HFFc6 (cell line): ENCODE measurements around the gene CMC1. TPM values are rescaled to one million over a fixed set of nuclear protein-coding genes. Genes with fewer than 3 reads are reported as not detected.

ENCODE experiments used
- DNase-seq: peaks from one replicate; pipeline ENCODE4 v3.0.0-alpha.2; 2018
- H3K27ac Mint-ChIP-seq: 2 replicates; pipeline ENCODE4 v1.8.0; 2020; ENCODE audit warnings: mild to moderate bottlenecking, mixed read lengths
- H3K27me3 Mint-ChIP-seq: 2 replicates; pipeline ENCODE4 v1.8.0; 2021; ENCODE audit warnings: mild to moderate bottlenecking, moderate library complexity, mixed read lengths; ENCODE audit not compliant: insufficient read depth
- H3K36me3 Mint-ChIP-seq: 2 replicates; pipeline ENCODE4 v1.8.0; 2021; ENCODE audit warnings: low read depth, mixed read lengths
- H3K4me1 Mint-ChIP-seq: 2 replicates; pipeline ENCODE4 v1.8.0; 2020; ENCODE audit warnings: low read depth, mixed read lengths
- H3K4me3 Mint-ChIP-seq: 2 replicates; pipeline ENCODE4 v1.8.0; 2020; ENCODE audit warnings: mild to moderate bottlenecking, moderate library complexity, mixed read lengths
- H3K9me3 Mint-ChIP-seq: 2 replicates; pipeline ENCODE4 v1.8.0; 2020; ENCODE audit warnings: mild to moderate bottlenecking, mixed read lengths
- total RNA-seq, 6 experiments: library from RNA; stranded (reverse); fragmentation: NEBNext Ultra II Directional; extraction: Animal tissue kit (Norgen Biotek cat#: 25700); gene quantifications; 2 replicates in 1 of 6; 3 replicates in 5 of 6; pipeline ENCODE4 v1.2.3, GENCODE V29; 2021
- TF ChIP-seq, protein P1 (sequence below): fragments of 200-600 bp; sonication (generic); IDR thresholded peaks from 2 replicates; pipeline ENCODE4 v1.5.0; 2021; ENCODE audit warnings: antibody characterized with exemption, mild to moderate bottlenecking

Gene CMC1
- total RNA-seq, 6 experiments from 2014 or later, result 14.9 to 23.0 (median 18.8) TPM

- no peaks in the 10 kb centered on the region for H3K4me1 Mint-ChIP-seq
- DNase-seq, result no peak
- H3K9me3 Mint-ChIP-seq, result peaks cover 8% of the 10 kb centered on the region; the same call in 1 of the 2 replicates
- TF ChIP-seq, protein P1, sequence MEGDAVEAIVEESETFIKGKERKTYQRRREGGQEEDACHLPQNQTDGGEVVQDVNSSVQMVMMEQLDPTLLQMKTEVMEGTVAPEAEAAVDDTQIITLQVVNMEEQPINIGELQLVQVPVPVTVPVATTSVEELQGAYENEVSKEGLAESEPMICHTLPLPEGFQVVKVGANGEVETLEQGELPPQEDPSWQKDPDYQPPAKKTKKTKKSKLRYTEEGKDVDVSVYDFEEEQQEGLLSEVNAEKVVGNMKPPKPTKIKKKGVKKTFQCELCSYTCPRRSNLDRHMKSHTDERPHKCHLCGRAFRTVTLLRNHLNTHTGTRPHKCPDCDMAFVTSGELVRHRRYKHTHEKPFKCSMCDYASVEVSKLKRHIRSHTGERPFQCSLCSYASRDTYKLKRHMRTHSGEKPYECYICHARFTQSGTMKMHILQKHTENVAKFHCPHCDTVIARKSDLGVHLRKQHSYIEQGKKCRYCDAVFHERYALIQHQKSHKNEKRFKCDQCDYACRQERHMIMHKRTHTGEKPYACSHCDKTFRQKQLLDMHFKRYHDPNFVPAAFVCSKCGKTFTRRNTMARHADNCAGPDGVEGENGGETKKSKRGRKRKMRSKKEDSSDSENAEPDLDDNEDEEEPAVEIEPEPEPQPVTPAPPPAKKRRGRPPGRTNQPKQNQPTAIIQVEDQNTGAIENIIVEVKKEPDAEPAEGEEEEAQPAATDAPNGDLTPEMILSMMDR, result no peak
- no peak overlapping the region for H3K4me3 Mint-ChIP-seq
- H3K27me3 Mint-ChIP-seq, result no peaks in the 10 kb centered on the region
- H3K27ac Mint-ChIP-seq, result no peak overlapping the region
- no peaks in the 10 kb centered on the region for H3K36me3 Mint-ChIP-seq
These were observed 22.6 kb upstream of the CMC1 start for GRCh38 chr3:28218917-28219198.

GRCh38 chr3:28224430-28224829 is 17.0 kb upstream of the CMC1 start:
- Mint-ChIP-seq H3K27ac (no peak overlapping the region), H3K9me3 (no peaks in the 10 kb centered on the region), H3K27me3 (no peaks in the 10 kb centered on the region), H3K36me3 (no peaks in the 10 kb centered on the region), H3K4me3 (no peak overlapping the region), H3K4me1 (no peaks in the 10 kb centered on the region)
- TF ChIP-seq, protein P1, result no peak
- no peak for DNase-seq

DNA sequence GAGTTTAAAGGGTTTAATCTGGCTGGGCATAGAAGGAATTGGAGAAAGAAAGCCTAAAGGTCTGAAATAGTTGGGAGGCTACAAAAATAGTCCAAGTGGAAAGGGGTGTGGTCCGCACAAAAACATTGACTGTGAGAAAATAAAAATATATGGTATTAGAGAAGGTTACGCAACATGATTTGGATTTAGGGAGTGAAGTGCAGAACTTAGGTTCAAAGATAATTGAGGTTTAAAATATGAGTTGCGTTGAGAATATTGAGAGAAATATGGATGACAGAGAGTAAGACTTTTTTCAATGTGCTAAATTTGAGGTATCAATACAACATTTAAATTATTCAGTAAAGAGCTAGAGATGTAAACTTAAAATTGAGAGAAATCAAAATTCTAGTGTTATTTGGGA is 15.4 kb upstream of the CMC1 start:
- H3K4me3 Mint-ChIP-seq, result no peak overlapping the region
- no peaks in the 10 kb centered on the region for H3K9me3 Mint-ChIP-seq
- TF ChIP-seq, protein P1, result no peak
- no peaks in the 10 kb centered on the region for H3K36me3 Mint-ChIP-seq
- DNase-seq, result no peak
- no peaks in the 10 kb centered on the region for H3K4me1 Mint-ChIP-seq
- no peaks in the 10 kb centered on the region; the same call in 1 of the 2 replicates for H3K27me3 Mint-ChIP-seq
- no peak overlapping the region for H3K27ac Mint-ChIP-seq

- Mint-ChIP-seq H3K27me3 (no peaks in the 10 kb centered on the region; the same call in 1 of the 2 replicates), H3K36me3 (no peaks in the 10 kb centered on the region), H3K27ac (no peak overlapping the region), H3K4me3 (no peak overlapping the region), H3K9me3 (no peaks in the 10 kb centered on the region), H3K4me1 (no peaks in the 10 kb centered on the region)
- no peak for DNase-seq
- TF ChIP-seq, protein P1, result no peak
These were observed 12.8 kb upstream of the CMC1 start for GRCh38 chr3:28228623-28229022.

GRCh38 chr3:28232659-28233058 is 8.8 kb upstream of the CMC1 start:
- no peak for DNase-seq
- H3K27ac Mint-ChIP-seq, result no peak overlapping the region
- no peak overlapping the region for H3K4me3 Mint-ChIP-seq
- TF ChIP-seq, protein P1, result no peak
- no peaks in the 10 kb centered on the region; the same call in 1 of the 2 replicates for H3K27me3 Mint-ChIP-seq
- no peaks in the 10 kb centered on the region for H3K4me1 Mint-ChIP-seq
- no peaks in the 10 kb centered on the region for H3K36me3 Mint-ChIP-seq
- no peaks in the 10 kb centered on the region for H3K9me3 Mint-ChIP-seq

DNA sequence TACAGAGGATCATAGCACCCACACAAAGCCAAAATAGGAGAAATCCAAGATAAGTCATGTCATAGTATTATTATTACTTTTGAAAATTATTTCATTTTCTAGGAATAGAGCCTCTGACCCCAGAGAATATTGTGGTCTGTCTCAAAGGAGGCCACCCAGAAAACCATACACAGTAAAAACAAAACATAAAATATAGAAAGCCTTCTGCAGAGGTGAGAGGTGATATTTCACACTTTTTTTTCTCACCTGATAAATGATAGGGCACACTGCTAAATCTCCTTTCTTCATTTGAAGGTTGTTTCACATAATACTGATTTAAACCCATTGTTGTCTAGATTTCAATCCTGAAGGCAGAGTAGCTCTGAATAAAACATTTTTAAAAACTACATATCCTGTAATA is 7.0 kb upstream of the CMC1 start:
- no peaks in the 10 kb centered on the region for H3K4me1 Mint-ChIP-seq
- no peak for DNase-seq
- H3K27ac Mint-ChIP-seq, result no peak overlapping the region
- H3K36me3 Mint-ChIP-seq, result no peaks in the 10 kb centered on the region
- no peaks in the 10 kb centered on the region for H3K9me3 Mint-ChIP-seq
- TF ChIP-seq, protein P1, result no peak
- H3K27me3 Mint-ChIP-seq, result no peaks in the 10 kb centered on the region; the same call in 1 of the 2 replicates
- no peak overlapping the region for H3K4me3 Mint-ChIP-seq
